Erythroblast (primary cell): Measurements from ENCODE around the gene CNPY4.

Experiments
- GATA1 ChIP-seq: IDR thresholded peaks from 2 replicates; pipeline ENCODE4 v1.6.1; 2011; ENCODE audit warnings: low read depth, mild to moderate bottlenecking, control low read depth, low read length, moderate library complexity
- POLR2A ChIP-seq: IDR thresholded peaks from 2 replicates; pipeline ENCODE4 v1.6.1; 2011; ENCODE audit warnings: mild to moderate bottlenecking, low read length

DNA sequence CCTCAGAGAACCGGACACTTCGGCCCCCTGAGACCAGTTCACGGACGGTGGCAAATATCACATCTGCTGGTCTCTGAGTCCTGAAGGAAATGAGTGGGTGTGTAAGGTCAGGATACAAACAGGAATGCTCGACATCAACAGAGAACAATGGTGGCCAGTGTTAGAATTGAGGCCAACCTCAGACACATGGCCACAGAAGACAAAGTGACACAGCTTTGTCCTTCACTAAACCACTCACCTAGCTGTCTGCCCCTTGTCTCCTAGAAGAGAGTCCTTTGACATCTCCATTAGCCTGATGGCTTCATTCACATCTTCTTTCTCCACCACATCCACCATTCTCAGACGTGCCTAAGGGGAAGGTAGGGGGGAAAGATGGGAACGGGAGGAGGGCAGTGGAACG lies 26.4 kb upstream of the CNPY4 start:
- TF ChIP-seq POLR2A (no peak), GATA1 (no peak)
